WTC11 (cell line): ENCODE results near the gene ROBO4. TPM values are rescaled to one million over a fixed set of nuclear protein-coding genes. Genes with fewer than 3 reads are reported as not detected.

ENCODE experiments used
- ATAC-seq: fragments of 200-7000 bp; cut with Tn5 transposase; 2 replicates; pipeline ENCODE4 v1.10.0; 2021; ENCODE audit warnings: mild to moderate bottlenecking, moderate library complexity
- CTCF ChIA-PET: fragments of 300-600 bp; sonication (Branson Sonifier 250); formaldehyde crosslinking; loops from one replicate; lab custom pipeline; 2021; ENCODE audit warnings: antibody characterized with exemption; lab: Charles Lee
- POLR2A ChIA-PET: fragments of 350-600 bp; sonication (Branson Sonifier 250); formaldehyde crosslinking; loops from one replicate; lab custom pipeline; 2021; ENCODE audit warnings: antibody characterized with exemption; lab: Charles Lee
- DNase-seq: peaks from one replicate; pipeline ENCODE4 v3.0.0; 2021; ENCODE audit warnings: low spot score
- H3K27ac Mint-ChIP-seq: 2 replicates; pipeline ENCODE4 v1.8.0; 2021; ENCODE audit warnings: mixed read lengths
- H3K27me3 Mint-ChIP-seq: 2 replicates; pipeline ENCODE4 v1.8.0; 2021; ENCODE audit warnings: low read depth, mild to moderate bottlenecking, moderate library complexity, mixed read lengths
- H3K36me3 Mint-ChIP-seq: 2 replicates; pipeline ENCODE4 v1.8.0; 2021; ENCODE audit warnings: mixed read lengths
- H3K4me1 Mint-ChIP-seq: 2 replicates; pipeline ENCODE4 v1.8.0; 2022; ENCODE audit warnings: mixed read lengths
- H3K4me3 Mint-ChIP-seq: 2 replicates; pipeline ENCODE4 v1.8.0; 2021; ENCODE audit warnings: mild to moderate bottlenecking, moderate library complexity, mixed read lengths
- H3K9me3 Mint-ChIP-seq: 2 replicates; pipeline ENCODE4 v1.8.0; 2021; ENCODE audit warnings: mixed read lengths
- ATF1 ChIP-seq: sonication (generic); formaldehyde crosslinking; IDR thresholded peaks from 2 replicates; pipeline ENCODE4 v1.8.1; 2023; ENCODE audit warnings: mild to moderate bottlenecking, moderate library complexity, missing genetic modification reagents
- CBFB ChIP-seq: sonication (generic); formaldehyde crosslinking; IDR thresholded peaks from 2 replicates; pipeline ENCODE4 v1.8.1; 2022; ENCODE audit warnings: mild to moderate bottlenecking, low read depth, missing genetic modification reagents
- FOXJ3 ChIP-seq: sonication (generic); formaldehyde crosslinking; IDR thresholded peaks from 2 replicates; pipeline ENCODE4 v1.9.0; 2021; ENCODE audit warnings: missing genetic modification reagents, mild to moderate bottlenecking, borderline replicate concordance
- FOXK1 ChIP-seq: sonication (generic); formaldehyde crosslinking; IDR thresholded peaks from 2 replicates; pipeline ENCODE4 v1.8.0; 2022; ENCODE audit warnings: mild to moderate bottlenecking, moderate library complexity, missing genetic modification reagents
- FOXP1 ChIP-seq: sonication (generic); formaldehyde crosslinking; IDR thresholded peaks from 2 replicates; pipeline ENCODE4 v1.8.0; 2022; ENCODE audit warnings: missing genetic modification reagents, mild to moderate bottlenecking, moderate library complexity, borderline replicate concordance
- IRF2 ChIP-seq: sonication (generic); formaldehyde crosslinking; IDR thresholded peaks from 2 replicates; pipeline ENCODE4 v1.8.0; 2022; ENCODE audit warnings: low read depth, missing genetic modification reagents, borderline replicate concordance
- NFATC4 ChIP-seq: fragments of 250-450 bp; sonication (Bioruptor Pico); IDR thresholded peaks from 2 replicates; pipeline ENCODE4 v1.9.0; 2021; ENCODE audit warnings: mild to moderate bottlenecking
- NFE2L1 ChIP-seq: sonication (generic); formaldehyde crosslinking; IDR thresholded peaks from 2 replicates; pipeline ENCODE4 v1.8.1; 2023; ENCODE audit warnings: missing genetic modification reagents
- NR1H2 ChIP-seq: sonication (generic); formaldehyde crosslinking; IDR thresholded peaks from 2 replicates; pipeline ENCODE4 v1.9.0; 2021; ENCODE audit warnings: mild to moderate bottlenecking, moderate library complexity, missing genetic modification reagents
- SMAD4 ChIP-seq: sonication (generic); formaldehyde crosslinking; IDR thresholded peaks from 2 replicates; pipeline ENCODE4 v1.8.0; 2022; ENCODE audit warnings: mild to moderate bottlenecking, missing genetic modification reagents
- TEAD1 ChIP-seq: sonication (generic); formaldehyde crosslinking; IDR thresholded peaks from 2 replicates; pipeline ENCODE4 v1.8.0; 2022; ENCODE audit warnings: mild to moderate bottlenecking, missing genetic modification reagents
- total RNA-seq: library from RNA; stranded (reverse); gene quantifications from 3 replicates; pipeline ENCODE4 v1.2.3, GENCODE V29; 2021
- TF ChIP-seq, protein P1 (sequence below): sonication (generic); formaldehyde crosslinking; IDR thresholded peaks from 2 replicates; pipeline ENCODE4 v1.8.0; 2022; ENCODE audit warnings: mild to moderate bottlenecking, missing genetic modification reagents
- TF ChIP-seq, protein P2 (sequence below): fragments of 250-450 bp; sonication (Bioruptor Pico); conservative IDR thresholded peaks from 2 replicates; pipeline ENCODE4 v1.9.0; 2021; ENCODE audit warnings: mild to moderate bottlenecking
- TF ChIP-seq, protein P3 (sequence below): sonication (generic); formaldehyde crosslinking; IDR thresholded peaks from 2 replicates; pipeline ENCODE4 v1.8.1; 2023; ENCODE audit warnings: mild to moderate bottlenecking, missing genetic modification reagents
- TF ChIP-seq, protein P4 (sequence below): fragments of 250-450 bp; sonication (Bioruptor Pico); IDR thresholded peaks from 2 replicates; pipeline ENCODE4 v1.8.0; 2021; ENCODE audit warnings: mild to moderate bottlenecking
- TF ChIP-seq, protein P5 (sequence below): sonication (generic); formaldehyde crosslinking; IDR thresholded peaks from 2 replicates; pipeline ENCODE4 v1.8.1; 2023; ENCODE audit warnings: mild to moderate bottlenecking, moderate library complexity, missing genetic modification reagents
- TF ChIP-seq, protein P6 (sequence below): sonication (generic); formaldehyde crosslinking; IDR thresholded peaks from 2 replicates; pipeline ENCODE4 v1.8.0; 2023; ENCODE audit warnings: mild to moderate bottlenecking, missing genetic modification reagents
- TF ChIP-seq, protein P7 (sequence below): fragments of 250-450 bp; sonication (Bioruptor Pico); IDR thresholded peaks from 2 replicates; pipeline ENCODE4 v1.9.0; 2021; ENCODE audit warnings: mild to moderate bottlenecking

ROBO4 gene
- total RNA-seq, 1 experiment from 2014 or later, result 0.13 TPM

DNA sequence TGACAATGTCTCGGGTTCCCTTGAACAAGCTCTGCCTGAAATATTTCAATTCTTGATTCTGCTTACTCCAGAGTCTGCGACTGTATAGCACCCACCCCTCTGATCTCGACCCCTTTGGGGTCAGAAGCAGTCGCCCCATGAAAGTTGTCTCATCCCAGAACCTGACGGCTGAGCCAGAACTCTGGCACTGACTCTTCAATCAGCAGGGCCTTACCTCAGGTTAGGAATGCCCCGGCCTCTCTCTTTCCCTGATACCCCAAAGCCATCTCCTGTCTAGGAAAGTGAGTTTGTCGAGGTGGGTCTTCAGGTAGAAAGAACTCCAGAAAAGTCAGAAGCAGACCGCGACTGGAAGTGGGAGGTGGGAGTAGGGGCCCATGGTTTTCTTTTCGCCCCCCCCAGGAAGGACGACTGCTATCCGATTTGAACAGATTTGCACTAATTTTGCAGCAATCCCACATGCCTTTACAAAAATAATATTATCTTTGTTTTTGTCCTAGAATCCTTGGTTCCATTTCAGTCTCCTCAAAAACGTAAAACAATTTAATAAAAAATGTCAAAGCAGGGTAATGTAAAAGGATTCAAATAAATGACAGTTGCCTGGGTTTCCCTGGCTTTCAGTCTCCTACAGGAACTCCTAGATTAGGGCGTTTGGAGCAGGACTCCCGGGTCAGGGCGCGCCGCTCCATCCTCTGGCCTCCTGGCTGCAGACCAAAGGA lies 33.3 kb downstream of the ROBO4 start:
- H3K4me1 Mint-ChIP-seq, result peaks cover 38% of the 10 kb centered on the region
- peaks cover 99% of the 10 kb centered on the region for H3K27me3 Mint-ChIP-seq
- no peak overlapping the region for H3K27ac Mint-ChIP-seq
- CTCF ChIA-PET, result interaction anchor here (1.9 to 3.3 kb wide), 5 partner anchors 13 to 224 kb away, joined by 7 to 66 read pairs (median 27); no protein-coding TSS in a partner anchor
- TF ChIP-seq, protein P1, sequence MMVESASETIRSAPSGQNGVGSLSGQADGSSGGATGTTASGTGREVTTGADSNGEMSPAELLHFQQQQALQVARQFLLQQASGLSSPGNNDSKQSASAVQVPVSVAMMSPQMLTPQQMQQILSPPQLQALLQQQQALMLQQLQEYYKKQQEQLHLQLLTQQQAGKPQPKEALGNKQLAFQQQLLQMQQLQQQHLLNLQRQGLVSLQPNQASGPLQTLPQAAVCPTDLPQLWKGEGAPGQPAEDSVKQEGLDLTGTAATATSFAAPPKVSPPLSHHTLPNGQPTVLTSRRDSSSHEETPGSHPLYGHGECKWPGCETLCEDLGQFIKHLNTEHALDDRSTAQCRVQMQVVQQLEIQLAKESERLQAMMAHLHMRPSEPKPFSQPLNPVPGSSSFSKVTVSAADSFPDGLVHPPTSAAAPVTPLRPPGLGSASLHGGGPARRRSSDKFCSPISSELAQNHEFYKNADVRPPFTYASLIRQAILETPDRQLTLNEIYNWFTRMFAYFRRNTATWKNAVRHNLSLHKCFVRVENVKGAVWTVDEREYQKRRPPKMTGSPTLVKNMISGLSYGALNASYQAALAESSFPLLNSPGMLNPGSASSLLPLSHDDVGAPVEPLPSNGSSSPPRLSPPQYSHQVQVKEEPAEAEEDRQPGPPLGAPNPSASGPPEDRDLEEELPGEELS (CRISPR knock-in tag), result no peak
- TF ChIP-seq CBFB (CRISPR knock-in tag) (no peak), FOXP1 (CRISPR knock-in tag) (no peak), NFE2L1 (no peak)
- TF ChIP-seq, protein P2, sequence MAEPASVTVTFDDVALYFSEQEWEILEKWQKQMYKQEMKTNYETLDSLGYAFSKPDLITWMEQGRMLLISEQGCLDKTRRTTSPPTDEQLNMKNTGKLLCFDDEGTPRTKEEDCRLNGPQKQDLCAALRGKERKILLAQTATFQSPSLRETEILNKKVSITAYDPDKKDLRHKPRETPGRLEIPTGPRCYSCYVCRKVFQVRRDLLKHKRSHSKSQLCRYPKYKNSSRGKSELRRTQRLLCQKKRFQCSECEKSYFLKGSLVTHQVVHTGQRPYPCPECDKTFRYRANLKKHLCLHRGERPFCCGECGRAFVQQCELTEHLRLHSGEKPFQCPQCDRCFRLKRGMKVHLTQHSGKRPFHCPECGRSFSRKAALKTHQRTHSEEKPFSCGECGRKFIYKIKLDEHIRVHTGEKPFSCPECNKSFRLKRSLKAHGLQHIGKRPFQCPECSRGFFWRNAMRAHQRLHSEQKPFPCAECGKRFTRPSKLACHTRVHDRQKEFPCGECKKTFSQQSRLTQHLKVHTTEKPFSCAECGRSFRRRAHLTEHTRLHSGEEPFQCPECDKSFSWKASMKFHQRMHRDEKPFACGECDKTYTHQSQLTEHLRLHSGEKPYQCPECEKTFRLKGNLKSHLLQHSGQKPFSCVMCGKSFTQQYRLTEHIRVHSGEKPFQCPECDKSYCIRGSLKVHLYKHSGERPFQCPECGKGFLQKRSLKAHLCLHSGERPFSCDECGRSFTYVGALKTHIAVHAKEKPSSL (CRISPR knock-in tag), result no peak
- TF ChIP-seq, protein P3, sequence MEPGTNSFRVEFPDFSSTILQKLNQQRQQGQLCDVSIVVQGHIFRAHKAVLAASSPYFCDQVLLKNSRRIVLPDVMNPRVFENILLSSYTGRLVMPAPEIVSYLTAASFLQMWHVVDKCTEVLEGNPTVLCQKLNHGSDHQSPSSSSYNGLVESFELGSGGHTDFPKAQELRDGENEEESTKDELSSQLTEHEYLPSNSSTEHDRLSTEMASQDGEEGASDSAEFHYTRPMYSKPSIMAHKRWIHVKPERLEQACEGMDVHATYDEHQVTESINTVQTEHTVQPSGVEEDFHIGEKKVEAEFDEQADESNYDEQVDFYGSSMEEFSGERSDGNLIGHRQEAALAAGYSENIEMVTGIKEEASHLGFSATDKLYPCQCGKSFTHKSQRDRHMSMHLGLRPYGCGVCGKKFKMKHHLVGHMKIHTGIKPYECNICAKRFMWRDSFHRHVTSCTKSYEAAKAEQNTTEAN (CRISPR knock-in tag), result no peak
- TF ChIP-seq, protein P4, sequence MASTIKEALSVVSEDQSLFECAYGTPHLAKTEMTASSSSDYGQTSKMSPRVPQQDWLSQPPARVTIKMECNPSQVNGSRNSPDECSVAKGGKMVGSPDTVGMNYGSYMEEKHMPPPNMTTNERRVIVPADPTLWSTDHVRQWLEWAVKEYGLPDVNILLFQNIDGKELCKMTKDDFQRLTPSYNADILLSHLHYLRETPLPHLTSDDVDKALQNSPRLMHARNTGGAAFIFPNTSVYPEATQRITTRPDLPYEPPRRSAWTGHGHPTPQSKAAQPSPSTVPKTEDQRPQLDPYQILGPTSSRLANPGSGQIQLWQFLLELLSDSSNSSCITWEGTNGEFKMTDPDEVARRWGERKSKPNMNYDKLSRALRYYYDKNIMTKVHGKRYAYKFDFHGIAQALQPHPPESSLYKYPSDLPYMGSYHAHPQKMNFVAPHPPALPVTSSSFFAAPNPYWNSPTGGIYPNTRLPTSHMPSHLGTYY (CRISPR knock-in tag), result no peak
- peak overlapping the region; percentile 60 for H3K4me3 Mint-ChIP-seq
- POLR2A ChIA-PET, result no interaction called here
- H3K36me3 Mint-ChIP-seq, result no peaks in the 10 kb centered on the region
- H3K9me3 Mint-ChIP-seq, result no peaks in the 10 kb centered on the region
- ATAC-seq (no peak), DNase-seq (no peak)

DNA sequence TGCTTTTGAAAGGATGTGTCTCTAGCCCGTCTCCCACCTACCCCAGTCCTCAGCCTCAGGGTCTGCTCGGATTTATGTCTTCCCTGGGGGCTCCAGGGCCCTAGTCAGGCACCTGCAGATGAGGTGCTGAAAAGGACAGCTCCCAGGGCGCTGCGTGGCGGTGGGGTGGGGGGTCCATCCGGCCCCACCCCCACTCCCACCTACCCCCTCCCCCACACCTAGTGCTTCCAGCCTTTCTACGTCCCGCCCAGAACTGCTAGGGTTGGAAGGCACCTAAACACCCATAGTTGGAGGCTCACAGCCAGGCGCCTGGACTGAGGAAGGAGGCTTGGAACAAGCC lies 33.9 kb downstream of the ROBO4 start:
- CTCF ChIA-PET, result no interaction called here
- DNase-seq (no peak), ATAC-seq (no peak)
- Mint-ChIP-seq H3K27me3 (peaks cover 97% of the 10 kb centered on the region), H3K9me3 (no peaks in the 10 kb centered on the region), H3K4me3 (peak overlapping the region; percentile 54), H3K27ac (no peak overlapping the region), H3K36me3 (no peaks in the 10 kb centered on the region), H3K4me1 (peaks cover 33% of the 10 kb centered on the region)
- POLR2A ChIA-PET, result no interaction called here
- TF ChIP-seq, protein P5, sequence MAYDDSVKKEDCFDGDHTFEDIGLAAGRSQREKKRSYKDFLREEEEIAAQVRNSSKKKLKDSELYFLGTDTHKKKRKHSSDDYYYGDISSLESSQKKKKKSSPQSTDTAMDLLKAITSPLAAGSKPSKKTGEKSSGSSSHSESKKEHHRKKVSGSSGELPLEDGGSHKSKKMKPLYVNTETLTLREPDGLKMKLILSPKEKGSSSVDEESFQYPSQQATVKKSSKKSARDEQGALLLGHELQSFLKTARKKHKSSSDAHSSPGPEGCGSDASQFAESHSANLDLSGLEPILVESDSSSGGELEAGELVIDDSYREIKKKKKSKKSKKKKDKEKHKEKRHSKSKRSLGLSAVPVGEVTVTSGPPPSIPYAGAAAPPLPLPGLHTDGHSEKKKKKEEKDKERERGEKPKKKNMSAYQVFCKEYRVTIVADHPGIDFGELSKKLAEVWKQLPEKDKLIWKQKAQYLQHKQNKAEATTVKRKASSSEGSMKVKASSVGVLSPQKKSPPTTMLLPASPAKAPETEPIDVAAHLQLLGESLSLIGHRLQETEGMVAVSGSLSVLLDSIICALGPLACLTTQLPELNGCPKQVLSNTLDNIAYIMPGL (CRISPR knock-in tag), result no peak
- TF ChIP-seq SMAD4 (CRISPR knock-in tag) (no peak), ATF1 (CRISPR knock-in tag) (no peak), TEAD1 (CRISPR knock-in tag) (no peak), NFATC4 (CRISPR knock-in tag) (no peak), FOXK1 (CRISPR knock-in tag) (no peak), FOXJ3 (CRISPR knock-in tag) (no peak), NR1H2 (CRISPR knock-in tag) (no peak), IRF2 (CRISPR knock-in tag) (no peak)
- TF ChIP-seq, protein P6, sequence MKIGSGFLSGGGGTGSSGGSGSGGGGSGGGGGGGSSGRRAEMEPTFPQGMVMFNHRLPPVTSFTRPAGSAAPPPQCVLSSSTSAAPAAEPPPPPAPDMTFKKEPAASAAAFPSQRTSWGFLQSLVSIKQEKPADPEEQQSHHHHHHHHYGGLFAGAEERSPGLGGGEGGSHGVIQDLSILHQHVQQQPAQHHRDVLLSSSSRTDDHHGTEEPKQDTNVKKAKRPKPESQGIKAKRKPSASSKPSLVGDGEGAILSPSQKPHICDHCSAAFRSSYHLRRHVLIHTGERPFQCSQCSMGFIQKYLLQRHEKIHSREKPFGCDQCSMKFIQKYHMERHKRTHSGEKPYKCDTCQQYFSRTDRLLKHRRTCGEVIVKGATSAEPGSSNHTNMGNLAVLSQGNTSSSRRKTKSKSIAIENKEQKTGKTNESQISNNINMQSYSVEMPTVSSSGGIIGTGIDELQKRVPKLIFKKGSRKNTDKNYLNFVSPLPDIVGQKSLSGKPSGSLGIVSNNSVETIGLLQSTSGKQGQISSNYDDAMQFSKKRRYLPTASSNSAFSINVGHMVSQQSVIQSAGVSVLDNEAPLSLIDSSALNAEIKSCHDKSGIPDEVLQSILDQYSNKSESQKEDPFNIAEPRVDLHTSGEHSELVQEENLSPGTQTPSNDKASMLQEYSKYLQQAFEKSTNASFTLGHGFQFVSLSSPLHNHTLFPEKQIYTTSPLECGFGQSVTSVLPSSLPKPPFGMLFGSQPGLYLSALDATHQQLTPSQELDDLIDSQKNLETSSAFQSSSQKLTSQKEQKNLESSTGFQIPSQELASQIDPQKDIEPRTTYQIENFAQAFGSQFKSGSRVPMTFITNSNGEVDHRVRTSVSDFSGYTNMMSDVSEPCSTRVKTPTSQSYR (CRISPR knock-in tag), result no peak
- TF ChIP-seq, protein P7, sequence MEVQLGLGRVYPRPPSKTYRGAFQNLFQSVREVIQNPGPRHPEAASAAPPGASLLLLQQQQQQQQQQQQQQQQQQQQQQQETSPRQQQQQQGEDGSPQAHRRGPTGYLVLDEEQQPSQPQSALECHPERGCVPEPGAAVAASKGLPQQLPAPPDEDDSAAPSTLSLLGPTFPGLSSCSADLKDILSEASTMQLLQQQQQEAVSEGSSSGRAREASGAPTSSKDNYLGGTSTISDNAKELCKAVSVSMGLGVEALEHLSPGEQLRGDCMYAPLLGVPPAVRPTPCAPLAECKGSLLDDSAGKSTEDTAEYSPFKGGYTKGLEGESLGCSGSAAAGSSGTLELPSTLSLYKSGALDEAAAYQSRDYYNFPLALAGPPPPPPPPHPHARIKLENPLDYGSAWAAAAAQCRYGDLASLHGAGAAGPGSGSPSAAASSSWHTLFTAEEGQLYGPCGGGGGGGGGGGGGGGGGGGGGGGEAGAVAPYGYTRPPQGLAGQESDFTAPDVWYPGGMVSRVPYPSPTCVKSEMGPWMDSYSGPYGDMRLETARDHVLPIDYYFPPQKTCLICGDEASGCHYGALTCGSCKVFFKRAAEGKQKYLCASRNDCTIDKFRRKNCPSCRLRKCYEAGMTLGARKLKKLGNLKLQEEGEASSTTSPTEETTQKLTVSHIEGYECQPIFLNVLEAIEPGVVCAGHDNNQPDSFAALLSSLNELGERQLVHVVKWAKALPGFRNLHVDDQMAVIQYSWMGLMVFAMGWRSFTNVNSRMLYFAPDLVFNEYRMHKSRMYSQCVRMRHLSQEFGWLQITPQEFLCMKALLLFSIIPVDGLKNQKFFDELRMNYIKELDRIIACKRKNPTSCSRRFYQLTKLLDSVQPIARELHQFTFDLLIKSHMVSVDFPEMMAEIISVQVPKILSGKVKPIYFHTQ (CRISPR knock-in tag), result no peak
